Measurements from ENCODE around the gene PNPLA1.

The PNPLA1 gene

GRCh38 chr6:36286858-36287257, 17.0 kb downstream of the PNPLA1 start (continued):
- TF ChIP-seq ZNF18 (tag by site-specific recombination; IDR thresholded peaks at IDR 0.05), result peak; percentile 61
- no peak for TF ChIP-seq SCRT2 (tag by site-specific recombination; IDR thresholded peaks at IDR 0.05)
- no peak for TF ChIP-seq ZNF138 (tag by site-specific recombination; IDR thresholded peaks at IDR 0.05; ENCODE audit: borderline replicate concordance)
- TF ChIP-seq ZNF2 (tag by site-specific recombination; IDR thresholded peaks at IDR 0.05), result no peak
- no peak for TF ChIP-seq ZNF621 (tag by site-specific recombination; IDR thresholded peaks at IDR 0.05)
- peak; percentile 52; the same call in 1 of the 2 replicates for TF ChIP-seq YY2 (tag by site-specific recombination; IDR thresholded peaks at IDR 0.05)
- TF ChIP-seq KLF8 (tag by site-specific recombination; IDR thresholded peaks at IDR 0.05), result no peak
- TF ChIP-seq ZNF366 (tag by site-specific recombination; conservative IDR thresholded peaks at IDR 0.05), result 0 out of 2 replicates have a peak, but pooled peaks have one; percentile 9
- peak; percentile 71; the same call in 1 of the 2 replicates for TF ChIP-seq OSR2 (tag by site-specific recombination; IDR thresholded peaks at IDR 0.05)
- TF ChIP-seq ZNF629 (tag by site-specific recombination; IDR thresholded peaks at IDR 0.05), result no peak
- no peak; the same call in 1 of the 2 replicates for TF ChIP-seq ZFP3 (tag by site-specific recombination; IDR thresholded peaks at IDR 0.05; ENCODE audit: low read depth)
- TF ChIP-seq ZNF639 (tag by site-specific recombination; IDR thresholded peaks at IDR 0.05), result no peak
- TF ChIP-seq IKZF3 (tag by site-specific recombination; IDR thresholded peaks at IDR 0.05), result peak; percentile 74
- TF ChIP-seq ZNF416 (tag by site-specific recombination; IDR thresholded peaks at IDR 0.05), result no peak
- no peak for TF ChIP-seq PRDM2 (tag by site-specific recombination; IDR thresholded peaks at IDR 0.05; ENCODE audit: borderline replicate concordance)

DNA sequence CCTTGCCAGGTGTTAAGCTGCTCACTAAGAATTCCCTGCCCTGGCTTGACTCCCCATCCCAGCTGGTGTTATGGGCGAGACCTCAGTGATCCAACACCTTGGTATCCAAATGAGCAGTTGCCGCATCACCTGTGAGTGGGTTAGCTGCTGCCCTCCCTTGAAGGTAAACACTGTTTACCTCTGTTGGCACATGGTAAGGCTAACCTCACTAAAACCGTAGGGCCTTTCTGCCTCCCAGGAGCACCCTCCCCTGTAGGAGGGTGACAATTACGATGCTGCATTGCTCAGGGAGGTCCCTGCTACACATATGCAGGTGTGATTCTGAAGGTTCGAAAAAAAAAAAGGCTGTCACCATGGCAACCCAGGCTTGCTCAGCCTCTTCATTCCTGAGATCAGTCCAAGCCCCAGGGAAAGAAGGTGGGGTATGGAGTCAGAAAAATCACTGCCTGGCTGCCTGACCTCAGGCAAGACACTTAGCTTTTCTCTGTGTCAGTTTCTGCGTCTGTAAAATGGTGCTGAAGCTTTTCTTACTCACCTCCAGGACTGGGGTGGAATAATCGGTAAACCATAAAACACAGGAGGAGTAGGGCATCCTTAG, 19.5 kb downstream of the PNPLA1 start:
- H3K4me3 ChIP-seq (ENCODE audit: low read depth, low read length), result no peak overlapping the region
- no peaks in the 10 kb centered on the region for H3K9me3 ChIP-seq (ENCODE audit: control insufficient read depth, insufficient read depth, low read depth, low read length)
- peaks cover 8% of the 10 kb centered on the region for H3K4me1 ChIP-seq (ENCODE audit: control insufficient read depth, insufficient read depth, low read length)
- ChIA-PET POLR2A (interaction anchor here (0.5 to 0.8 kb wide), 2 partner anchors 9 to 37 kb away, joined by 4 read pairs; no protein-coding TSS in a partner anchor), CTCF (interaction anchor here (0.7 to 11.4 kb wide), 7 partner anchors 9 to 766 kb away, joined by 3 to 142 read pairs (median 4); no protein-coding TSS in a partner anchor)
- no peak overlapping the region for H3K27ac ChIP-seq (ENCODE audit: extremely low read depth, low read depth, low read length)
- H3K36me3 ChIP-seq (ENCODE audit: control insufficient read depth in 2 of 2, insufficient read depth in 1 of 2, low read length in 2 of 2), result no peaks in the 10 kb centered on the region
- TF ChIP-seq SALL2 (tag by site-specific recombination; IDR thresholded peaks at IDR 0.05; ENCODE audit: borderline replicate concordance) (no peak), ZNF76 (tag by site-specific recombination; IDR thresholded peaks at IDR 0.05; ENCODE audit: borderline replicate concordance, low read depth) (no peak), ZNF776 (tag by site-specific recombination; IDR thresholded peaks at IDR 0.05; ENCODE audit: borderline replicate concordance) (no peak), ZNF121 (tag by site-specific recombination; IDR thresholded peaks at IDR 0.05) (no peak), PRDM10 (tag by site-specific recombination; IDR thresholded peaks at IDR 0.05) (peak; percentile 44; the same call in 1 of the 2 replicates), GFI1B (tag by site-specific recombination; IDR thresholded peaks at IDR 0.05) (no peak)
- TF ChIP-seq, protein P1, sequence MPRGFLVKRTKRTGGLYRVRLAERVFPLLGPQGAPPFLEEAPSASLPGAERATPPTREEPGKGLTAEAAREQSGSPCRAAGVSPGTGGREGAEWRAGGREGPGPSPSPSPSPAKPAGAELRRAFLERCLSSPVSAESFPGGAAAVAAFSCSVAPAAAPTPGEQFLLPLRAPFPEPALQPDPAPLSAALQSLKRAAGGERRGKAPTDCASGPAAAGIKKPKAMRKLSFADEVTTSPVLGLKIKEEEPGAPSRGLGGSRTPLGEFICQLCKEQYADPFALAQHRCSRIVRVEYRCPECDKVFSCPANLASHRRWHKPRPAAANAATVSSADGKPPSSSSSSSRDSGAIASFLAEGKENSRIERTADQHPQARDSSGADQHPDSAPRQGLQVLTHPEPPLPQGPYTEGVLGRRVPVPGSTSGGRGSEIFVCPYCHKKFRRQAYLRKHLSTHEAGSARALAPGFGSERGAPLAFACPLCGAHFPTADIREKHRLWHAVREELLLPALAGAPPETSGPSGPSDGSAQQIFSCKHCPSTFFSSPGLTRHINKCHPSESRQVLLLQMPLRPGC (tag by site-specific recombination; IDR thresholded peaks at IDR 0.05), result no peak

Measured in HEK293 (cell line).